ENCODE measurements around the gene DHCR24.
"Not testable (repeated sequence)": the region's sequence is repeated elsewhere in the genome, so short reads cannot be mapped to it uniquely, and the experiment has no call there.

Gene DHCR24

GRCh38 chr1:54886724-54887664, at the start of gene DHCR24:
TSS of gene DHCR24 (minus strand) at chr1:54887195. CDS start at chr1:54887119, 76 bp downstream.
- TF ChIP-seq CTCF (IDR thresholded peaks at IDR 0.05; ENCODE audit: insufficient read depth, low read depth, low read length, missing control alignments), result no peak
- peak; percentile 91 for DNase-seq (ENCODE audit: low read depth)
- peak within 1 kb of the TSS; percentile 91 for H3K4me3 ChIP-seq (ENCODE audit: low read length)

- DNase-seq (ENCODE audit: low read depth), result peak; percentile 50
Observed at GRCh38 chr1:54936791-54937190, 49.8 kb upstream of the DHCR24 start.

GRCh38 chr1:54934869-54935268, 47.9 kb upstream of the DHCR24 start:
- DNase-seq (ENCODE audit: low read depth), result peak; percentile 66
- TF ChIP-seq CTCF (IDR thresholded peaks at IDR 0.05; ENCODE audit: insufficient read depth, low read depth, low read length, missing control alignments), result no peak

More at GRCh38 chr1:54936791-54937190, 49.8 kb upstream of the DHCR24 start:
- TF ChIP-seq CTCF (IDR thresholded peaks at IDR 0.05; ENCODE audit: insufficient read depth, low read depth, low read length, missing control alignments), result no peak
- no peak overlapping the region for H3K4me3 ChIP-seq (ENCODE audit: low read length)

GRCh38 chr1:54934081-54934480, 47.1 kb upstream of the DHCR24 start:
- DNase-seq (ENCODE audit: low read depth), result not testable (repeated sequence)

More at GRCh38 chr1:54934869-54935268, 47.9 kb upstream of the DHCR24 start:
- H3K4me3 ChIP-seq (ENCODE audit: low read length), result no peak overlapping the region

GRCh38 chr1:54931275-54931840, 44.4 kb upstream of the DHCR24 start:
- no peak for DNase-seq (ENCODE audit: low read depth)
- TF ChIP-seq CTCF (IDR thresholded peaks at IDR 0.05; ENCODE audit: insufficient read depth, low read depth, low read length, missing control alignments), result no peak
- H3K4me3 ChIP-seq (ENCODE audit: low read length), result no peak overlapping the region

More at GRCh38 chr1:54934081-54934480, 47.1 kb upstream of the DHCR24 start:
- not testable (repeated sequence) for H3K4me3 ChIP-seq (ENCODE audit: low read length)

- DNase-seq (ENCODE audit: low read depth), result no peak
- no peak for TF ChIP-seq CTCF (IDR thresholded peaks at IDR 0.05; ENCODE audit: insufficient read depth, low read depth, low read length, missing control alignments)
- no peak overlapping the region for H3K4me3 ChIP-seq (ENCODE audit: low read length)
Observed at GRCh38 chr1:54929700-54930099, 42.7 kb upstream of the DHCR24 start.

- DNase-seq (ENCODE audit: low read depth), result peak; percentile 63
- TF ChIP-seq CTCF (IDR thresholded peaks at IDR 0.05; ENCODE audit: insufficient read depth, low read depth, low read length, missing control alignments), result no peak
- no peak overlapping the region for H3K4me3 ChIP-seq (ENCODE audit: low read length)
Observed at GRCh38 chr1:54928327-54928726, 41.3 kb upstream of the DHCR24 start.

All from epithelial cell of esophagus (primary cell).